GM20431 (cell line): ENCODE measurements around the gene SIN3A.
"Not testable (repeated sequence)": the region's sequence is repeated elsewhere in the genome, so short reads cannot be mapped to it uniquely, and the experiment has no call there.

Experiments used
- in situ Hi-C: fragments of 300-500 bp; cut with MseI, MboI; formaldehyde crosslinking; loops from one replicate; pipeline ENCODE4 v1.15.0; 2020; ENCODE audit warnings: low sequenced_read_pairs; ENCODE audit not compliant: unreplicated experiment

The SIN3A gene

DNA sequence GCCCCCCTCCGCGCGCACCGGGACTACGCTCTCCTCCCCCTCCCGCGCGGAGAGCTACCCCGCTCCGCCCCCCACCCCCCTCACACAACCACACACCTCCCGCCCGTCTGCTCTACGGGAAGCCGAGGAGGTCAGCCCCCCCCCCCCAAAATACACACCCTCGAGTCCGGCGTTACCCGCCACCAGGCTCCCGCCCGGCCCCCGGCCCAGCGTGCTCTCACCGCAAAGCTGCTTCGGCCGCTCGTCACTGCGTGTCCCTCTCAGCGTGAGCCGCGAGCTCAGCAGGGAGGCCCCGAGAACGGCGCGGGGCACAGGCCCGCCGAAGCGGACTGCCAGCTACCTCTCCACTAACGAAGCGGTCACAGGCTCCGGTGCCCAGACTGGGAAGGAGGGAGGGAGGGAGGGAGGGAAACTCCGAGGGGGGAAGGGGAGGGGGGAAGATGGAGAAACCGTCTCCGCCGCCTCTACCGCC, 252 bp downstream of the SIN3A start:
- in situ Hi-C loops = no loop called here

GRCh38 chr15:75450307-75451201, 936 bp downstream of the SIN3A start:
- in situ Hi-C loops = no loop called here

GRCh38 chr15:75449585-75450306, 1.7 kb downstream of the SIN3A start:
- in situ Hi-C loops = no loop called here

DNA sequence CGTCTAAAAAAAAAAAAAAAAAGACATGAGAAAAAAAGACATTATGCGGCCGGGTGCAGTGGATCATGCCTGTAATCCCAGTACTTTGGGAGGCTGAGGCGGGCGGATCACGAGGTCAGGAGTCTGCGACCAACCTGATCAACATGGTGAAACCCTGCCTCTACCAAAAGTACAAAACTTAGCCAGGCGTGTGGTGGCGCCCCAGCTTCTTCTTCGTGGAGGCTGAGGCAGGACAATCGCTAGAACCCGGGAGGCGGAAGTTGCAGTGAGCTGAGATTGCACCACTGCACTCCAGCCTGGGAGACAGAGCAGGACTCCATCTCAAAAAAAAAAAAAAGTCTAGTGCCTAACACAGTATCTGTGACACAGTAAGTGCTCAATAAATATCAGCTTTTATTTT, 3.3 kb downstream of the SIN3A start:
- in situ Hi-C loops = not testable (repeated sequence)

GRCh38 chr15:75446151-75446550, 5.3 kb downstream of the SIN3A start:
- in situ Hi-C loops = no loop called here

DNA sequence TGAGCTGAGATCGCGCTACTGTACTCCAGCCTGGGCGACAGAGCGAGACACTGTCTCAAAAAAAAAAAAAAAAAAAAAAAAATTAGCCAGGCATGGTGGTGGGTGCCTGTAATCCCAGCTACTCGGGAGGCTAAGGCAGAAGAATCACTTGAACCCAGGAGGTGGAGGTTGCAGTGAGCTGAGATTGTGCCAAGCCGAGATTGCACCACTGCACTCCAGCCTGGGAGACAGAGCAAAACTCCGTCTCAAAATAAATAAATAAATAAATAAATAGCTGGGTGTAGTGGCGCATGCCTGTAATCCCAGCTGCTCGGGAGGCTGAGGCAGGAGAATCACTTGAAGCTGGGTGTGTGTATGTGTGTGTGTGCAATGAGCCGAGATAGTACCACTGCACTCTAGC, 6.2 kb downstream of the SIN3A start:
- in situ Hi-C loops = not testable (repeated sequence)

DNA sequence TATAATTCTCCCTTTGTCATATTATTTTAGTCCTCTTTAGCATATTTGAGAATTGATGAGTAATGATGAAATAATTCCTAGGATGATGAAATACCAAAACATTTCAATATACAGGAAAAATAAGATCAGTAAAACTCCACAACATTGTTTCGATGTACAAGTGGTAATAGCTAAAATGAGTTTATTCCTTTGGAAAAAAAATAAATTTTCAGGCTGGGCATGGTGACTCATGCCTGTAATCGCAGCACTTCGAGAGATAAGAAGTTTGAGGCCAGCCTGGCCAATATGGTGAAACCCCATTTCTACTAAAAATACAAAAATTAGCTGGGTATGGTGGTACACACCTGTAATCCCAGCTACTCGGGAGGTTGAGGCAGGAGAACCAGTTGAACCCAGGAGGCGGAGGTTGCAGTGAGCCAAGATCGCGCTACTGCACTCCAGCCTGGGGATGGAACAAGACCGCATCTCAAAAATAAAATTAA, 7.5 kb downstream of the SIN3A start:
- in situ Hi-C loops = not testable (repeated sequence)

GRCh38 chr15:75437721-75438120, 13.8 kb downstream of the SIN3A start:
- in situ Hi-C loops = no loop called here

- in situ Hi-C loops = no loop called here
Observed at GRCh38 chr15:75436881-75437280, 14.6 kb downstream of the SIN3A start.

DNA sequence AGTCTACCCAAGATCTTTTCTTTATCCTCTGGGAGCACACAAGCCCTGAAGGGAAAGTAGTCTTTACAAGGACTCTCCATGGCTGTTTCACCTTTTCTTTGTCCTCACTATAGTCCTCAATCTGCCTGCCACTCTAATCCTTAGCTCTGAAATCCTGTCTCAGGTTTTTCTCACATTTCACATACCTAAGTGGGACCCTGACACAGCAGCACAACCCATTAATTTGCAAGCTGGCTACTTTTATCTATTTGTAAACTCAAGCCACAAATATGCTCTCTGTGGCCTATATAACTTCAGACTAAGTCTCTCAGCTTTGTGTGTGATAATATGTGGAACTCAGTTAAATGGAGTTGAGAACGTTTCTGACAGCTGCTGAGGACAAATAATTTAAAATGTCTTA, 19.8 kb downstream of the SIN3A start:
- in situ Hi-C loops = no loop called here

GRCh38 chr15:75431270-75431669, 20.2 kb downstream of the SIN3A start:
- in situ Hi-C loops = no loop called here

- in situ Hi-C loops = no loop called here
Observed at GRCh38 chr15:75430259-75430658, 21.2 kb downstream of the SIN3A start.

- in situ Hi-C loops = no loop called here
Observed at GRCh38 chr15:75428152-75428551, 23.3 kb downstream of the SIN3A start.

GRCh38 chr15:75425966-75426500, 25.5 kb downstream of the SIN3A start:
- in situ Hi-C loops = no loop called here

GRCh38 chr15:75422554-75422953, 28.9 kb downstream of the SIN3A start:
- in situ Hi-C loops = no loop called here

DNA sequence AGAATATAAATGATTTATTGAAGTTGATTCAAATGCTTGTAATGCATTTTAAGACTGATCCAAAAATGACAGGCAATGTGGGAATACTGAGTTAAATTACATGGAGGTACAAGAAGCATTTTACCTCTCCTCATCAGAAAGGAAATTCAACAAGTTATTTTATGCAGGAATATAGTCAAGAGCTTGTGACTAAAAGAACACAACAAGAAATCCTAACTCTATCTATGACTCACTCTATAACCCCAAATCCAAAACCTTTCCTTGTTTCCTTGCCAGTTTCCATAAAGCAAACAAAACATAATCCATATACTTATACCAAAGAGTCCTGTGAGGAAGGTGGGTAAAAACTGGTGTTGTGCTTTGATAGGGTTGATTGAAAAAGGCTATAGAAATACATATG, 30.8 kb downstream of the SIN3A start:
- in situ Hi-C loops = no loop called here

DNA sequence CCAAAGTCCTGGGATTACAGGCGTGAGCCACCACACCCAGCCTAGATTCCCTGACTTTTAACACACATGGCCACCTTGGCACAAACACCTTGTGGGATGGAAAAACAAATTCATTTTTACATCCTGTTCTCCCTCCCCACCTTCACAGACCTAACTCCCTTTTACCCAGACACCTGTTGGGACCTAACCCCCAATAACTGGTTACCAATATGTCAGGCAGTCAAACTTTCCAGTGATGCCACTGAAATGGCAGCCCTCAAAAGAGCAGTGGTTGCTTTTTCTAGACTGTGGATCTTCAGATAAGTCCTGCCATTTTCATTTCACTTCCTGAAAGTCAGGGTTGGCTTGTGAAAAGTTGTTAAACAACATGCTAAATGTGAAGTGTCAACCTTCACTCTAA, 34.9 kb downstream of the SIN3A start:
- in situ Hi-C loops = no loop called here

DNA sequence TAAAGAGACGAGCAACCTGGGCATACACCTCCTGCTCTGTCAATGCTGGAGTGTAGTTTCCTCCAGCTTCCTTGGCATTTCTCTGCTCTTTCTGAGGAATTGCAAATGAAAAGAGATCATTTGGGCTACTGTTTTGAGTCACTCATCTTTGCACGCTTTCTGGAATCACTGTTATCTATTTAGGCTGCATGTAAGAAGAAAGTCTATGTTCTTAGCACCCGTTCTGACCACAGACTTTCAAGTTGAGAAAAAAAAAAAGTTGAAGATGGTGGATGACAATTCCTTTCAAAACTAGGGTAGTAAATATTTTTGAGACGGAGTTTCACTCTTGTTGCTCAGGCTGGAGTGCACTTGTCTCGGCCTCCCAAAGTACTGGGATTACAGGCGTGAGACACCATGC, 41.3 kb downstream of the SIN3A start:
- in situ Hi-C loops = no loop called here

GRCh38 chr15:75407083-75407482, 44.4 kb downstream of the SIN3A start:
- in situ Hi-C loops = no loop called here

DNA sequence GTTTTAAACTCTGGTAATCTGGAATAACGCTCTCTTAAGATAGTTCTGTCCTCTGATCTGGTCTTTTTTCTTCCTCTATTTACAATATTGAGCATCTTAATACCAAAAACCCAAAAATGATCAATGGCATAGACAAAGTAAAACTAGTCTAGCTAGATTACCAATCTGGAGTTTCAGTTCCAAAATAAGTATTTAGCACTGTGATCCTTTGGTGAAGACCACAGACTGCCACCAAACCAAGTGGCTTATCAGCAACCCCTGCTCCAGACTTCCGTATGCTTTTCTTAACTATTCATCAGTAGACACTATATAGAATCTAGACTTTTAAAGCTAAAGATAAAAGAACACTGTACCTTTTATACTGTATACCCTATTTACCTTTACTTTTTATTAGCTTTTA, 47.6 kb downstream of the SIN3A start:
- in situ Hi-C loops = no loop called here

GRCh38 chr15:75397494-75397893, 54.0 kb downstream of the SIN3A start:
- in situ Hi-C loops = no loop called here
